ENCODE data around the gene UNC13A. TPM values are rescaled to one million over a fixed set of nuclear protein-coding genes. Genes with fewer than 3 reads are reported as not detected.

The UNC13A gene
- total and polyA plus RNA-seq, 2 donors (not counting 1 experiment from before 2014, with no cell fraction given): under 0.01 to 0.28 TPM

DNA sequence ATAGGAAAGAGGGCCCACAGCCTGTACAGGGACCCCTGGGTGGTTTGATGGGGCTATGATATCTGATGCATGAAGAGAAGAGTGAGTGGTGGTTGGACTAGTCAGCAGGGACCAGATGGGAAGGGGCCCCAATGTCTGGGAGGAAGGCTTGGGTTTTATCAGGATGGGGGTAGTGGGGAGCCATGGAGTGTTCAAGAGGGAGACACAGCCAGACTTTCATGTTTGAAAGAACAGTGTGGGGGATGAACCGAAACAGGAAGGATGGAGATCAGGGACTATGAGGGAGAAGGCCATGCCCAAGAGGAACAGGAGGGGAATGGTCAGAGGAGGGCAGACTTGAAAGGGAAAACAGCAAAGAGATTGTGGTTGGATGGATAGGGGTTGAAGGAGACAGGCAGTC, 63.1 kb downstream of the UNC13A start:
- Histone ChIP-seq H3K9ac (ENCODE audit: insufficient read depth, low read length) (no peak overlapping the region), H4K20me1 (ENCODE audit: control insufficient read depth, extremely low read depth, insufficient read depth, low read length) (no peaks in the 10 kb centered on the region), H2AFZ (ENCODE audit: low read length) (no peak overlapping the region), H3K4me1 (ENCODE audit: control insufficient read depth, extremely low read depth, insufficient read depth, low read length) (no peaks in the 10 kb centered on the region), H3K4me3 (replicated peaks in 1 of 4; ENCODE audit: control extremely low read depth in 1 of 4, insufficient read depth in 1 of 4, low read depth in 3 of 4, low read length in 4 of 4) (no peak overlapping the region), H3K27ac (ENCODE audit: insufficient read depth, low read length) (no peak overlapping the region), H3K79me2 (ENCODE audit: control insufficient read depth, insufficient read depth, low read length) (no peaks in the 10 kb centered on the region), H3K4me2 (ENCODE audit: extremely low read depth, insufficient read depth, low read length) (no peak overlapping the region), H3K36me3 (ENCODE audit: control insufficient read depth, insufficient read depth, low read length) (no peaks in the 10 kb centered on the region), H3K27me3 (ENCODE audit: control insufficient read depth, insufficient read depth, low read length) (no peaks in the 10 kb centered on the region), H3K9me3 (ENCODE audit: control insufficient read depth, insufficient read depth, low read depth, low read length) (no peaks in the 10 kb centered on the region)
- DNase-seq (ENCODE audit: low read depth in 2 of 2): no peak
- TF ChIP-seq, protein P1, sequence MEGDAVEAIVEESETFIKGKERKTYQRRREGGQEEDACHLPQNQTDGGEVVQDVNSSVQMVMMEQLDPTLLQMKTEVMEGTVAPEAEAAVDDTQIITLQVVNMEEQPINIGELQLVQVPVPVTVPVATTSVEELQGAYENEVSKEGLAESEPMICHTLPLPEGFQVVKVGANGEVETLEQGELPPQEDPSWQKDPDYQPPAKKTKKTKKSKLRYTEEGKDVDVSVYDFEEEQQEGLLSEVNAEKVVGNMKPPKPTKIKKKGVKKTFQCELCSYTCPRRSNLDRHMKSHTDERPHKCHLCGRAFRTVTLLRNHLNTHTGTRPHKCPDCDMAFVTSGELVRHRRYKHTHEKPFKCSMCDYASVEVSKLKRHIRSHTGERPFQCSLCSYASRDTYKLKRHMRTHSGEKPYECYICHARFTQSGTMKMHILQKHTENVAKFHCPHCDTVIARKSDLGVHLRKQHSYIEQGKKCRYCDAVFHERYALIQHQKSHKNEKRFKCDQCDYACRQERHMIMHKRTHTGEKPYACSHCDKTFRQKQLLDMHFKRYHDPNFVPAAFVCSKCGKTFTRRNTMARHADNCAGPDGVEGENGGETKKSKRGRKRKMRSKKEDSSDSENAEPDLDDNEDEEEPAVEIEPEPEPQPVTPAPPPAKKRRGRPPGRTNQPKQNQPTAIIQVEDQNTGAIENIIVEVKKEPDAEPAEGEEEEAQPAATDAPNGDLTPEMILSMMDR (conservative IDR thresholded peaks at IDR 0.05 in 1 of 2, IDR thresholded peaks at IDR 0.05 in 1 of 2; ENCODE audit: low read depth in 1 of 2, low read length in 2 of 2): no peak
- no peak for TF ChIP-seq EZH2 (IDR thresholded peaks at IDR 0.05; ENCODE audit: low read length, missing control alignments)

DNA sequence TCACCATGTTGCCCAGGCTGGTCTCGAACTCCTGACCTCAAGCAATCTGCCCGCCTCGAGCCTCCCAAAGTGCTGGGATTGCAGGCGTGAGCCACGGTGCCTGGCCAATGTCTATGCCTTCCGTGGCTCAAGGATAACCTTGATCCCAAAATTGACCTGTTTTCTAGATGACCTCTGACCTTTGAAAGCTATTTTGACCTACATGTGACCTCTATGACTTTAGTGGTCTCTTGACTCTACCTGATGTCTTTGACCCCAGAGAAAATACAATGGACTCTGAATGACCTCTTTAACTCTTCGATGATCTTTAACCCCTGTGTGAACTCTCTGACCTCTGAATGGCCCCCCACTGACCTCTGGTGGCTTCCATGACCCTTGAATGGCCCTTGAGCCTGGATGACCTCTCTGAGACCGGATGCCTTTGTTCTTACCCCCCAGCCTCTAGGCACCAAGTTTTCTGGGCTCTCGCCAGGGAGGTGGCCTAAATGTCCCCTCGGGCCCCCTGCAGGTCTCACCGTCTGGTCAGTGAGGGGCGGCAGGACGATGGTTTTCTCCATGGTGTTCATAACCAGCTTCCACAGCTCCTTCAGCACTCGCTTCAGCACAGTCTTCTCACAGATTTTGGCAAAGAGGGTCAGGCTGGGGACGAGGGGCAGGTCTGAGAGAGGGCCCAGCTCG, 63.7 kb downstream of the UNC13A start:
- Histone ChIP-seq H3K4me2 (ENCODE audit: extremely low read depth, insufficient read depth, low read length) (no peak overlapping the region), H3K27me3 (ENCODE audit: control insufficient read depth, insufficient read depth, low read length) (no peaks in the 10 kb centered on the region), H3K4me3 (replicated peaks in 1 of 4; ENCODE audit: control extremely low read depth in 1 of 4, insufficient read depth in 1 of 4, low read depth in 3 of 4, low read length in 4 of 4) (no peak overlapping the region), H3K9ac (ENCODE audit: insufficient read depth, low read length) (no peak overlapping the region), H2AFZ (ENCODE audit: low read length) (no peak overlapping the region), H3K36me3 (ENCODE audit: control insufficient read depth, insufficient read depth, low read length) (no peaks in the 10 kb centered on the region), H3K9me3 (ENCODE audit: control insufficient read depth, insufficient read depth, low read depth, low read length) (no peaks in the 10 kb centered on the region), H4K20me1 (ENCODE audit: control insufficient read depth, extremely low read depth, insufficient read depth, low read length) (no peaks in the 10 kb centered on the region), H3K79me2 (ENCODE audit: control insufficient read depth, insufficient read depth, low read length) (no peaks in the 10 kb centered on the region), H3K4me1 (ENCODE audit: control insufficient read depth, extremely low read depth, insufficient read depth, low read length) (no peaks in the 10 kb centered on the region), H3K27ac (ENCODE audit: insufficient read depth, low read length) (no peak overlapping the region)
- DNase-seq (ENCODE audit: low read depth in 2 of 2): no peak
- TF ChIP-seq, protein P1 (conservative IDR thresholded peaks at IDR 0.05 in 1 of 2, IDR thresholded peaks at IDR 0.05 in 1 of 2; ENCODE audit: low read depth in 1 of 2, low read length in 2 of 2): no peak
- TF ChIP-seq EZH2 (IDR thresholded peaks at IDR 0.05; ENCODE audit: low read length, missing control alignments): no peak

DNA sequence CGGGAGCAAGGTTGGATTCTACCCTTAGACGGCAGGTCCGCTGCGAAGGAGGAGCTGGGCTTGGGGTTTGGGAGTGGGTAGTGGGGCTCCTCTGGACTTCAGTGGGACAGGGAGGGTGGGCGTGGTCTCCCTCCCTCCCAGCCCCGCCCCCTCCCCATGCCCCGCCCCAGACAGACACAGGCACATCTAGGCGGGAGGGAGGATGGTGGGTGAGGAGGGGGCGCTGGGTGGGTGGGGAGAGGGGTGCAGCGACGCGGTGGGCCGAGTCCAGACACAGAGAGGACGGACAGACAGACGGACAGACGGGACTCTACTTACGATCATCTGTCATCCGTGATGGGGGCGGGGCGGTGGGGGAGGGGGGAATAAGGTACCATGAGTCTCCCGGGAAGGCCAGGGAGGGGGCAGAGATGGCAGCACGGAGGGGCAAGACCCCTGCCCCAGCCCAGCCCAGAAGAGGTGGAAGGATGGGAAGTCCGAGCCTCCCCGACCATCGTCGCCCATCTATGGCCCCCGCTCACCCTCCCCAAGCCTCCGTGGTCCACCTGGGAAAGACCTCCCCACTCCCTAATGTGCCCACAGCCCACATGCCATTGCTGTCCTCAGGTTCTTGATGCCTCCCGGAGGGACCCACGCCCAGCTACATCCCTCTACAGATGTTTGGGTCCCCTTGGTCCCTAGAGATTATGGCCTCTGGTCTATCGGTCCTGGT, 64.8 kb downstream of the UNC13A start:
- Histone ChIP-seq H3K27me3 (ENCODE audit: control insufficient read depth, insufficient read depth, low read length) (no peaks in the 10 kb centered on the region), H3K4me3 (replicated peaks in 1 of 4; ENCODE audit: control extremely low read depth in 1 of 4, insufficient read depth in 1 of 4, low read depth in 3 of 4, low read length in 4 of 4) (no peak overlapping the region), H4K20me1 (ENCODE audit: control insufficient read depth, extremely low read depth, insufficient read depth, low read length) (no peaks in the 10 kb centered on the region), H2AFZ (ENCODE audit: low read length) (no peak overlapping the region), H3K4me2 (ENCODE audit: extremely low read depth, insufficient read depth, low read length) (no peak overlapping the region), H3K27ac (ENCODE audit: insufficient read depth, low read length) (no peak overlapping the region), H3K36me3 (ENCODE audit: control insufficient read depth, insufficient read depth, low read length) (no peaks in the 10 kb centered on the region), H3K4me1 (ENCODE audit: control insufficient read depth, extremely low read depth, insufficient read depth, low read length) (no peaks in the 10 kb centered on the region), H3K79me2 (ENCODE audit: control insufficient read depth, insufficient read depth, low read length) (no peaks in the 10 kb centered on the region), H3K9ac (ENCODE audit: insufficient read depth, low read length) (no peak overlapping the region), H3K9me3 (ENCODE audit: control insufficient read depth, insufficient read depth, low read depth, low read length) (no peaks in the 10 kb centered on the region)
- TF ChIP-seq, protein P1 (conservative IDR thresholded peaks at IDR 0.05 in 1 of 2, IDR thresholded peaks at IDR 0.05 in 1 of 2; ENCODE audit: low read depth in 1 of 2, low read length in 2 of 2): no peak
- no peak for TF ChIP-seq EZH2 (IDR thresholded peaks at IDR 0.05; ENCODE audit: low read length, missing control alignments)
- DNase-seq (ENCODE audit: low read depth in 2 of 2): no peak

All from fibroblast of lung (primary cell).